AG04450 (cell line): ENCODE results near the gene IQCB1. TPM values are rescaled to one million over a fixed set of nuclear protein-coding genes. Genes with fewer than 3 reads are reported as not detected.

ENCODE experiments used
- CTCF ChIA-PET: fragments of 300-600, 350-600 bp; formaldehyde crosslinking; extraction: SDS; loops from one replicate; lab custom pipeline; 2022; ENCODE audit warnings: antibody characterized with exemption, inconsistent platforms; lab: Charles Lee
- POLR2A ChIA-PET: fragments of 350-600 bp; formaldehyde crosslinking; extraction: SDS; loops from one replicate; lab custom pipeline; 2021; ENCODE audit warnings: antibody characterized with exemption, inconsistent platforms; lab: Yijun Ruan, JAX
- DNase-seq: peaks from one replicate; pipeline ENCODE4 v3.0.0-alpha.2; 2011; ENCODE audit warnings: low read depth, low spot score
- H3K27ac ChIP-seq: one replicate; pipeline ENCODE4 v1.5.1; 2012; ENCODE audit warnings: low read depth, low read length, control low read depth
- H3K27me3 ChIP-seq: one replicate; pipeline ENCODE4 v1.6.0; 2012; ENCODE audit warnings: low read length; ENCODE audit not compliant: control insufficient read depth, insufficient read depth
- H3K4me3 ChIP-seq: 2 replicates; pipeline ENCODE4 v1.5.1; 2011; ENCODE audit warnings: mild to moderate bottlenecking, low read depth, low read length, control low read depth
- H3K9me3 ChIP-seq: 2 replicates; pipeline ENCODE4 v1.5.1; 2012; ENCODE audit warnings: low read length; ENCODE audit not compliant: control insufficient read depth, insufficient read depth
- CTCF ChIP-seq: IDR thresholded peaks from 2 replicates; pipeline ENCODE4 v1.5.1; 2011; ENCODE audit warnings: low read depth, low read length, control low read depth, inconsistent platforms
- polyA plus RNA-seq: library from polyadenylated mRNA; depleted of rRNA; stranded (reverse); fragments of >200 nt; gene quantifications from 2 replicates; pipeline ENCODE4 v1.2.3, GENCODE V29; 2011

IQCB1 gene
- polyA plus RNA-seq, 1 experiment: 19.3 TPM

DNA sequence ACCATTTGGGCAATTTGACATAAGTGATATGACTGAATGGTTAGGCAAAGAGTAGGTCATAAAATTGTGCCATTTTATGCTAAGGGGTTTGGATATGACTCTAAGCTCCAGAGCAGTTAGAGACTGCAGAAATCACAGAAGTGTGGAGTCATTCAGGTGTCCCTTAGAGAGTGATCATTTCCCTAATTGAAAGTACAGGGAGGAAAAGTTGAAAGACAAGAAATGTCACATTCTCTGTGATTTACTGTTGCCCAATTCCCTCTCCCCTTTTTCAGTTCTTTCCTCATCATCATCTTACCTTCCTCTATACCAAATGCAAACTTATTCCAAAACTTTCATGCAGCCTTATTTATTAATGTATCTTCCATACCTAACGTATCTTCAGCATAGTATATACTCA lies 82.6 kb downstream of the IQCB1 start:
- no peak for TF ChIP-seq CTCF
- no peak overlapping the region for H3K4me3 ChIP-seq
- H3K27me3 ChIP-seq: no peaks in the 10 kb centered on the region
- DNase-seq: no peak
- ChIA-PET CTCF (no interaction called here), POLR2A (no interaction called here)
- no peak overlapping the region for H3K27ac ChIP-seq
- peaks cover 4% of the 10 kb centered on the region; the same call in 1 of the 2 replicates for H3K9me3 ChIP-seq

GRCh38 chr3:121750087-121750415 lies 84.8 kb downstream of the IQCB1 start:
- Histone ChIP-seq H3K27me3 (no peaks in the 10 kb centered on the region), H3K9me3 (peaks cover 4% of the 10 kb centered on the region; the same call in 1 of the 2 replicates), H3K4me3 (peak overlapping the region; percentile 92), H3K27ac (peak overlapping the region; percentile 4)
- ChIA-PET POLR2A (no interaction called here), CTCF (no interaction called here)
- DNase-seq: no peak
- TF ChIP-seq CTCF: no peak

GRCh38 chr3:121749276-121750086 lies 85.4 kb downstream of the IQCB1 start, which contains the start of gene GOLGB1:
Gene GOLGB1, minus strand, starts transcription at chr3:121749741. Its CDS starts 18,770 bp downstream, at chr3:121730971.
- Histone ChIP-seq H3K27me3 (no peaks in the 10 kb centered on the region), H3K4me3 (peak within 1 kb of the TSS; percentile 92), H3K9me3 (peaks cover 4% of the 10 kb centered on the region; the same call in 1 of the 2 replicates), H3K27ac (peak within 1 kb of the TSS; percentile 93)
- peak; percentile 97 for DNase-seq
- peak; percentile 24 for TF ChIP-seq CTCF
- CTCF ChIA-PET: interaction anchor here (0.6 kb wide), 1 partner anchor 24 kb away, joined by 3 read pairs; no protein-coding TSS in a partner anchor
- POLR2A ChIA-PET: no interaction called here

DNA sequence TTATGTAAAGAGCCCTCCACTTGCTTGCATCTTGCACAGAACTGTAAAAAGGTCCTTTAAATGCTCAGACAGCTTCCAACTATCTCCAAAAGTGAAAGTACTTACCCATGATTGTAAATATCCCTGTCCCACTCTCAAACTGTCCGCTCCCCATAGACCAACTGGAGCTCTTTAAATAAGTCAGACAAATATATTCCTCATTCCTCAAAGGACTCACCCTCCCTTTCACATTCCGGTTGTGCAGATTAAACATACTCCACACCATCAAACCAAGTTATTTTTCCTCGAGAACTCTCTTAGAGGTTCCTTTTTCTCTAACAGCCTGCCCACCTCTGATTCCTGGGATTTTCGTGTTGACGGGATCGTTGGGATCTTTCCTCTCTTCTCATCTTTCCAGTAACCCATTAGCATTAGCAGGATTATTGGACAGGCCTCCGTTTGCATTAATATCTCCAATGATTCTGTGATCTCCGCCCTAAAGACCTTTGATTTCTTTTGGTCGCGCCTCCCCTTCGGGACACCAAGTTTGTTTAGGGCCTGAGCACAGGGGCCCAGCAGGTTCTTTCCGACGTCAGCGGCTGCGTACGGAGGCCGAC lies 86.1 kb downstream of the IQCB1 start:
- peaks cover 4% of the 10 kb centered on the region; the same call in 1 of the 2 replicates for H3K9me3 ChIP-seq
- POLR2A ChIA-PET: interaction anchor here (0.6 to 0.7 kb wide), 2 partner anchors 12 to 22 kb away, joined by 3 read pairs; no protein-coding TSS in a partner anchor
- no peak for TF ChIP-seq CTCF
- peak overlapping the region; percentile 92 for H3K4me3 ChIP-seq
- peak overlapping the region; percentile 93 for H3K27ac ChIP-seq
- no peaks in the 10 kb centered on the region for H3K27me3 ChIP-seq
- CTCF ChIA-PET: interaction anchor here (0.6 to 1.2 kb wide), 3 partner anchors 17 to 202 kb away, joined by 3 read pairs; no protein-coding TSS in a partner anchor
- DNase-seq: no peak
